AG04450 (cell line): Measurements from ENCODE around the gene ARL14EPL. TPM values are rescaled to one million over a fixed set of nuclear protein-coding genes. Genes with fewer than 3 reads are reported as not detected.
"Not testable (repeated sequence)": the region's sequence is repeated elsewhere in the genome, so short reads cannot be mapped to it uniquely, and the experiment has no call there.

ENCODE experiments used
- CTCF ChIA-PET: fragments of 300-600, 350-600 bp; formaldehyde crosslinking; extraction: SDS; loops from one replicate; lab custom pipeline; 2022; ENCODE audit warnings: antibody characterized with exemption, inconsistent platforms; lab: Charles Lee
- POLR2A ChIA-PET: fragments of 350-600 bp; formaldehyde crosslinking; extraction: SDS; loops from one replicate; lab custom pipeline; 2021; ENCODE audit warnings: antibody characterized with exemption, inconsistent platforms; lab: Yijun Ruan, JAX
- DNase-seq: peaks from one replicate; pipeline ENCODE4 v3.0.0-alpha.2; 2011; ENCODE audit warnings: low read depth, low spot score
- H3K27ac ChIP-seq: one replicate; pipeline ENCODE4 v1.5.1; 2012; ENCODE audit warnings: low read depth, low read length, control low read depth
- H3K27me3 ChIP-seq: one replicate; pipeline ENCODE4 v1.6.0; 2012; ENCODE audit warnings: low read length; ENCODE audit not compliant: control insufficient read depth, insufficient read depth
- H3K4me3 ChIP-seq: 2 replicates; pipeline ENCODE4 v1.5.1; 2011; ENCODE audit warnings: mild to moderate bottlenecking, low read depth, low read length, control low read depth
- H3K9me3 ChIP-seq: 2 replicates; pipeline ENCODE4 v1.5.1; 2012; ENCODE audit warnings: low read length; ENCODE audit not compliant: control insufficient read depth, insufficient read depth
- CTCF ChIP-seq: IDR thresholded peaks from 2 replicates; pipeline ENCODE4 v1.5.1; 2011; ENCODE audit warnings: low read depth, low read length, control low read depth, inconsistent platforms
- polyA plus RNA-seq: library from polyadenylated mRNA; depleted of rRNA; stranded (reverse); fragments of >200 nt; gene quantifications from 2 replicates; pipeline ENCODE4 v1.2.3, GENCODE V29; 2011

The ARL14EPL gene
- polyA plus RNA-seq, 1 experiment: 0.05 TPM

- Histone ChIP-seq H3K27me3 (no peaks in the 10 kb centered on the region), H3K27ac (peak within 1 kb of the TSS; percentile 86), H3K4me3 (peak within 1 kb of the TSS; percentile 93), H3K9me3 (no peaks in the 10 kb centered on the region)
- POLR2A ChIA-PET: interaction anchor here (0.6 to 0.9 kb wide), 3 partner anchors 10 to 305 kb away, joined by 3 to 4 read pairs (median 3); no protein-coding TSS in a partner anchor
- peak; percentile 56 for DNase-seq
- CTCF ChIA-PET: interaction anchor here (2.1 kb wide), 1 partner anchor 53 kb away, joined by 4 read pairs; no protein-coding TSS in a partner anchor
- TF ChIP-seq CTCF: no peak
Measured at GRCh38 chr5:116084871-116085715, 52.8 kb downstream of the ARL14EPL start, which contains the start of gene COMMD10. COMMD10 (plus strand) TSS chr5:116085025.

- CTCF ChIA-PET: interaction anchor here (0.6 to 2.1 kb wide), 2 partner anchors 51 to 436 kb away, joined by 4 read pairs; no protein-coding TSS in a partner anchor
- 0 out of 2 replicates have a peak overlapping the region, but pooled peaks have one; percentile 93 for H3K4me3 ChIP-seq
Measured at GRCh38 chr5:116086309-116086708, 54.0 kb downstream of the ARL14EPL start.

GRCh38 chr5:116088062-116088461 is 55.8 kb downstream of the ARL14EPL start:
- no peak for DNase-seq
- CTCF ChIA-PET: no interaction called here
- no peak overlapping the region for H3K4me3 ChIP-seq
- H3K27ac ChIP-seq: no peak overlapping the region
- TF ChIP-seq CTCF: no peak
- no peaks in the 10 kb centered on the region for H3K27me3 ChIP-seq
- POLR2A ChIA-PET: no interaction called here
- H3K9me3 ChIP-seq: no peaks in the 10 kb centered on the region

More at GRCh38 chr5:116086309-116086708, 54.0 kb downstream of the ARL14EPL start:
- H3K9me3 ChIP-seq, H3K27me3 ChIP-seq, POLR2A ChIA-PET, DNase-seq, H3K27ac ChIP-seq: not testable (repeated sequence)

GRCh38 chr5:116090302-116090701 is 58.0 kb downstream of the ARL14EPL start:
- H3K4me3 ChIP-seq: no peak overlapping the region
- no peaks in the 10 kb centered on the region for H3K9me3 ChIP-seq
- no peak for DNase-seq
- no peak for TF ChIP-seq CTCF
- H3K27me3 ChIP-seq: no peaks in the 10 kb centered on the region
- H3K27ac ChIP-seq: no peak overlapping the region
- ChIA-PET CTCF (no interaction called here), POLR2A (no interaction called here)

- Histone ChIP-seq H3K27me3 (no peaks in the 10 kb centered on the region), H3K27ac (no peak overlapping the region), H3K4me3 (no peak overlapping the region), H3K9me3 (no peaks in the 10 kb centered on the region)
- no peak for TF ChIP-seq CTCF
- ChIA-PET CTCF (no interaction called here), POLR2A (no interaction called here)
- DNase-seq: no peak
Measured at GRCh38 chr5:116091416-116091815, 59.1 kb downstream of the ARL14EPL start.
